GM12878 (cell line): ENCODE data around the gene CCND2. TPM values are rescaled to one million over a fixed set of nuclear protein-coding genes. Genes with fewer than 3 reads are reported as not detected.
"Not testable (repeated sequence)": the region's sequence is repeated elsewhere in the genome, so short reads cannot be mapped to it uniquely, and the experiment has no call there.

Experiments
- ATAC-seq: fragments of 200-7000 bp; cut with Tn5 transposase; 3 replicates; pipeline ENCODE4 v1.9.1; 2020; ENCODE audit warnings: mild to moderate bottlenecking, moderate library complexity
- BruUV-seq: library from RNA; stranded (reverse); fragments of 400-500 nt; replicated peaks from 2 replicates; lab custom pipeline; 2021; lab: Mats Ljungman, UMichigan
- CTCF ChIA-PET: fragments of 300-600 bp; sonication (Branson Sonifier 250); formaldehyde crosslinking; extraction: SDS; loops from one replicate; lab custom pipeline; 2021; ENCODE audit warnings: inconsistent platforms; lab: Yijun Ruan, JAX
- POLR2A ChIA-PET: fragments of 350-600 bp; formaldehyde crosslinking; extraction: SDS; loops from one replicate; lab custom pipeline; 2021; ENCODE audit warnings: inconsistent platforms; lab: Charles Lee
- RAD21 ChIA-PET: fragments of 300-600 bp; sonication (Branson Sonifier 250); formaldehyde crosslinking; loops from one replicate; lab custom pipeline; 2023; ENCODE audit warnings: antibody characterized with exemption; ENCODE audit not compliant: unreplicated experiment; lab: Charles Lee
- SMC1A ChIA-PET: fragments of 300-600 bp; sonication (Branson Sonifier 250); formaldehyde crosslinking; loops from one replicate; lab custom pipeline; 2023; ENCODE audit not compliant: unreplicated experiment, uncharacterized antibody; lab: Charles Lee
- DNase-seq: peaks from one replicate; pipeline ENCODE4 v3.0.0-alpha.2; 2011; ENCODE audit warnings: low read depth, low spot score
- FAIRE-seq: peaks from 3 replicates; lab custom pipeline; 2011; peaks lifted over from hg19 to GRCh38; lab: Jason Lieb, UNC
- H2AFZ ChIP-seq: 2 replicates; pipeline ENCODE4 v1.6.0; 2011; ENCODE audit warnings: low read depth, low read length, control low read depth; ENCODE audit not compliant: control insufficient read depth
- H3K27ac ChIP-seq: 2 replicates; pipeline ENCODE4 v1.5.1; 2011; ENCODE audit warnings: control low read depth; ENCODE audit not compliant: control insufficient read depth, insufficient read depth
- H3K27me3 ChIP-seq, 2 experiments: replicated peaks in 1 of 2; 2 replicates each; pipeline versions ENCODE4 v1.6.0 to v1.6.1; 2011; ENCODE audit warnings: low read length in 1 of 2; ENCODE audit not compliant: control insufficient read depth in 2 of 2, insufficient read depth in 2 of 2
- H3K36me3 ChIP-seq, 2 experiments: 2 replicates each; pipeline ENCODE4 v1.5.1; 2011; ENCODE audit warnings: low read length in 1 of 2; ENCODE audit not compliant: control insufficient read depth in 2 of 2, insufficient read depth in 2 of 2
- H3K4me1 ChIP-seq: 2 replicates; pipeline ENCODE4 v1.6.1; 2011; ENCODE audit warnings: mild to moderate bottlenecking, low read length, moderate library complexity, mixed read lengths; ENCODE audit not compliant: control insufficient read depth, insufficient read depth
- H3K4me2 ChIP-seq: 2 replicates; pipeline ENCODE4 v1.6.0; 2011; ENCODE audit warnings: control low read depth; ENCODE audit not compliant: control insufficient read depth, insufficient read depth
- H3K4me3 ChIP-seq: fragments of 200-600 bp; sonication (generic); 2 replicates; pipeline ENCODE4 v1.5.1; 2016
- H3K79me2 ChIP-seq: 2 replicates; pipeline ENCODE4 v1.6.0; 2011; ENCODE audit warnings: low read length; ENCODE audit not compliant: control insufficient read depth, insufficient read depth
- H3K9ac ChIP-seq: 2 replicates; pipeline ENCODE4 v1.8.0; 2011; ENCODE audit warnings: low read length, control low read depth, mixed read lengths; ENCODE audit not compliant: control insufficient read depth, insufficient read depth
- H3K9me3 ChIP-seq: replicated peaks from 3 replicates; pipeline ENCODE4 v1.5.1; 2011; ENCODE audit warnings: mild to moderate bottlenecking, low read length; ENCODE audit not compliant: control insufficient read depth, insufficient read depth
- H4K20me1 ChIP-seq: 2 replicates; pipeline ENCODE4 v1.6.0; 2011; ENCODE audit not compliant: control insufficient read depth, insufficient read depth
- EP300 ChIP-seq, 2 experiments: fragments of 150-350 bp in 1 of 2; IDR thresholded peaks; 2 replicates each; pipeline ENCODE4 v1.6.1; 2011 to 2012; ENCODE audit warnings: low read depth in 2 of 2, low read length in 2 of 2, borderline replicate concordance in 1 of 2, improper control_type of control experiment in 1 of 2, inconsistent platforms in 1 of 2; ENCODE audit not compliant: control insufficient read depth in 1 of 2
- IKZF1 ChIP-seq: fragments of 450-650 bp; conservative IDR thresholded peaks from 2 replicates; pipeline ENCODE4 v1.6.1; 2017; ENCODE audit warnings: antibody characterized with exemption, mild to moderate bottlenecking
- MTA3 ChIP-seq: IDR thresholded peaks from 2 replicates; pipeline ENCODE4 v1.6.1; 2012; ENCODE audit warnings: low read length, inconsistent platforms, borderline replicate concordance
- RAD51 ChIP-seq: fragments of 450-650 bp; IDR thresholded peaks from 2 replicates; pipeline ENCODE4 v1.6.1; 2016; ENCODE audit warnings: moderate library complexity, mild to moderate bottlenecking, inconsistent platforms
- SIX5 ChIP-seq: IDR thresholded peaks from 2 replicates; pipeline ENCODE4 v1.6.1; 2011; ENCODE audit warnings: mild to moderate bottlenecking, low read depth, low read length, moderate library complexity; ENCODE audit not compliant: severe bottlenecking
- TCF3 ChIP-seq: IDR thresholded peaks from 2 replicates; pipeline ENCODE4 v1.6.1; 2012; ENCODE audit warnings: low read depth, mild to moderate bottlenecking, low read length, borderline replicate concordance; ENCODE audit not compliant: insufficient read depth
- ZNF24 ChIP-seq: fragments of 450-650 bp; IDR thresholded peaks from 2 replicates; pipeline ENCODE4 v1.6.1; 2017; ENCODE audit warnings: antibody characterized with exemption, mild to moderate bottlenecking
- WGBS: methylation state at CpG from one replicate; pipeline ENCODE4 v1.1.6; 2016; ENCODE audit warnings: low lambda C conversion rate; ENCODE audit not compliant: insufficient replicate concordance, insufficient coverage; ENCODE audit errors: missing lambda C conversion rate; 5-methylcytosine and 5-hydroxymethylcytosine counted together
- in situ Hi-C: fragments of 300-500 bp; cut with MboI; formaldehyde crosslinking; loops from 9 replicates; pipeline ENCODE4 v1.14.3; 2018; ENCODE audit warnings: mixed read lengths
- intact Hi-C: fragments of 100-400 bp; cut with micrococcal nuclease; formaldehyde crosslinking; loops from one replicate; pipeline ENCODE4 v1.14.2; 2022; ENCODE audit not compliant: unreplicated experiment
- polyA plus RNA-seq, 11 experiments: library from polyadenylated mRNA; depleted of rRNA in 4 of 11; unstranded in 6 of 11; stranded (reverse) in 5 of 11; fragments of >200 nt; fragmentation: Nextera tagmentation in 4 of 11; fragmentation: Illumina TruSeq in 1 of 11; extraction: Ambion mirVana in 4 of 11; extraction: Trizol in 1 of 11; gene quantifications; 1 replicate in 1 of 11; 2 replicates in 10 of 11; pipeline versions ENCODE4 v1.2.1 to v1.2.3, GENCODE V29; 2011 to 2016; ENCODE audit warnings: inconsistent platforms in 2 of 11, missing spikeins in 2 of 11, low read depth in 1 of 11
- total RNA-seq, 4 experiments: library from RNA; depleted of rRNA in 3 of 4; stranded (reverse); fragments of >200 nt in 3 of 4; fragmentation: Illumina TruSeq in 1 of 4; extraction: Trizol in 1 of 4; gene quantifications; 2 replicates each; pipeline versions ENCODE4 v1.2.1 to v1.2.3, GENCODE V29; 2013 to 2021
- TF ChIP-seq, protein P1 (sequence below): fragments of 150-350 bp; IDR thresholded peaks from 2 replicates; pipeline ENCODE4 v1.6.1; 2014; ENCODE audit warnings: mild to moderate bottlenecking, low read depth, low read length

Gene CCND2
- total and polyA plus RNA-seq, 10 of the 15 experiments (the other 5 are each of a cell fraction or from before 2014, with no cell fraction given) = 30.1 to 263 (median 152) TPM

DNA sequence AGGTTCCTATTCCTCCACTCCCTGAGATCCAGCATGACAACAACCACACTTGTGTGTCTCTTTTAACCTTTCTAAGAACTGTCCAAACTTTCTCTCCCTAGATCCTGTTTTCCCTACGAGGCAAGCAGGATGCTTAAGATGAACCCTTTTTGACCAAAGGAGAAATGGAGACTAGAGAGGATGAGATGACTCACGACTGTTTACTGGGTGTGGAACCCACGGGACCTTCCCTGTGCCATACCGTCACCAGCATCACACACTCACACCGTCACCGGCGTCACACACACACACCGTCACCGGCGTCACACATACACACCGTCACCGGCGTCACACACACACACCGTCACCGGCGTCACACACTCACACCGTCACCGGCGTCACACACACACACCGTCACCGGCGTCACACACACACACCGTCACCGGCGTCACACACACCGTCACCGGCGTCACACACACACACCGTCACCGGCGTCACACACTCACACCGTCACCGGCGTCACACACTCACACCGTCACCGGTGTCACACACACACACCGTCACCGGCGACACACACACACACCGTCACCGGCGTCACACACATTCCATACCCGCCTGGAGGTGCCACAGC, 30.0 kb upstream of the CCND2 start:
- BruUV-seq, intact Hi-C loops, H3K9me3 ChIP-seq, H2AFZ ChIP-seq, RAD21 ChIA-PET, H3K9ac ChIP-seq, FAIRE-seq, CTCF ChIA-PET, H4K20me1 ChIP-seq, H3K79me2 ChIP-seq, DNase-seq, ATAC-seq, H3K4me3 ChIP-seq, POLR2A ChIA-PET, in situ Hi-C loops, H3K27me3 ChIP-seq, H3K36me3 ChIP-seq, H3K4me2 ChIP-seq, H3K27ac ChIP-seq: not testable (repeated sequence)
- 78% methylated on average over 22 of the region's 43 CpGs for WGBS
- H3K4me1 ChIP-seq = peaks cover 17% of the 10 kb centered on the region
- SMC1A ChIA-PET = interaction anchor here (1.0 kb wide), 1 partner anchor 97 kb away, joined by 4 read pairs; no protein-coding TSS in a partner anchor
- 0 out of 2 replicates have a peak, but pooled peaks have one; percentile 39 for TF ChIP-seq TCF3

DNA sequence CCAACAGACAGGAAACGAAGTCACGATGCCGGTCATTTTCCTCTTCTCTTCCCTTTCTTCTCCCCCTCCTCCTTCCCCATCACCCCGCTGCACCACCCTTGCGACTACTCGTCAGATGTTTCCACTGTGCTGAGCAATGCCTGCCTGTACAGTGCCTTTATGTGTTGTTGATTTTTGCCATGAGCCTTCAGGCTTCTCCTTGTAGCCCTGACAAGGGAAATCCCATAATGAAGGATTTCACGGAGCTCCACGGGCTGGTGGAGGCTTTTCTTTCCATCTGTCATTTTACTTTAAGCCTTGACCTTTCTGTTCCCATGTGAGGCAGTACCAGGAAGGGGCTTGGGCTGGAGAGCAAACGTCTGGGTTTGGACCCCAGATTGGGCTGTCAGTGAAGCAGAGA, 28.7 kb upstream of the CCND2 start:
- no peaks in the 10 kb centered on the region for H3K79me2 ChIP-seq
- RAD21 ChIA-PET = interaction anchor here (1.5 to 3.3 kb wide), 3 partner anchors 17 to 137 kb away, joined by 4 to 17 read pairs (median 7); no protein-coding TSS in a partner anchor
- no TSS peak for BruUV-seq
- intact Hi-C loops (no loop called here), in situ Hi-C loops (no loop called here)
- no peak overlapping the region for H3K9ac ChIP-seq
- no peak overlapping the region for H3K27ac ChIP-seq
- H3K27me3 ChIP-seq = no peaks in the 10 kb centered on the region
- POLR2A ChIA-PET = interaction anchor here (0.7 to 2.2 kb wide), 3 partner anchors 21 to 50 kb away, joined by 4 to 14 read pairs (median 8); no protein-coding TSS in a partner anchor
- no peak for TF ChIP-seq EP300 (IDR thresholded peaks at IDR 0.05; ENCODE audit: borderline replicate concordance in 1 of 2, control insufficient read depth in 1 of 2, low read depth in 2 of 2, low read length in 2 of 2)
- no peak for TF ChIP-seq IKZF1
- no peak for TF ChIP-seq RAD51
- TF ChIP-seq MTA3 = no peak
- no peak for TF ChIP-seq SIX5
- TF ChIP-seq, protein P1, sequence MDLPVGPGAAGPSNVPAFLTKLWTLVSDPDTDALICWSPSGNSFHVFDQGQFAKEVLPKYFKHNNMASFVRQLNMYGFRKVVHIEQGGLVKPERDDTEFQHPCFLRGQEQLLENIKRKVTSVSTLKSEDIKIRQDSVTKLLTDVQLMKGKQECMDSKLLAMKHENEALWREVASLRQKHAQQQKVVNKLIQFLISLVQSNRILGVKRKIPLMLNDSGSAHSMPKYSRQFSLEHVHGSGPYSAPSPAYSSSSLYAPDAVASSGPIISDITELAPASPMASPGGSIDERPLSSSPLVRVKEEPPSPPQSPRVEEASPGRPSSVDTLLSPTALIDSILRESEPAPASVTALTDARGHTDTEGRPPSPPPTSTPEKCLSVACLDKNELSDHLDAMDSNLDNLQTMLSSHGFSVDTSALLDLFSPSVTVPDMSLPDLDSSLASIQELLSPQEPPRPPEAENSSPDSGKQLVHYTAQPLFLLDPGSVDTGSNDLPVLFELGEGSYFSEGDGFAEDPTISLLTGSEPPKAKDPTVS = no peak
- TF ChIP-seq ZNF24 = no peak
- no peak overlapping the region for H3K4me2 ChIP-seq
- ATAC-seq = no peak
- FAIRE-seq = no peak
- H4K20me1 ChIP-seq = no peaks in the 10 kb centered on the region
- H3K4me3 ChIP-seq = no peak overlapping the region
- CTCF ChIA-PET = interaction anchor here (0.6 kb wide), 1 partner anchor 33 kb away, joined by 3 read pairs; no protein-coding TSS in a partner anchor
- DNase-seq = no peak
- H3K4me1 ChIP-seq = peaks cover 17% of the 10 kb centered on the region
- peaks cover under 1% of the 10 kb centered on the region; the same call in 1 of the 3 replicates for H3K9me3 ChIP-seq
- no peak overlapping the region for H2AFZ ChIP-seq
- no peaks in the 10 kb centered on the region for H3K36me3 ChIP-seq
- WGBS = 74% methylated on average over 9 of the region's 9 CpGs
- SMC1A ChIA-PET = interaction anchor here (1.0 to 2.8 kb wide), 2 partner anchors 17 to 99 kb away, joined by 4 to 9 read pairs; no protein-coding TSS in a partner anchor
